Hepatocyte (in vitro differentiated cells): ENCODE measurements around the gene SART1.

ENCODE experiments used
- EZH2 ChIP-seq: fragments of 200-600 bp; sonication (generic); IDR thresholded peaks from 2 replicates; pipeline ENCODE4 v1.6.1; 2016; ENCODE audit warnings: antibody characterized with exemption, mild to moderate bottlenecking, borderline replicate concordance
- TF ChIP-seq, protein P1 (sequence below): fragments of 200-600 bp; sonication (generic); IDR thresholded peaks from 2 replicates; pipeline ENCODE4 v1.5.1; 2016; ENCODE audit warnings: antibody characterized with exemption, mild to moderate bottlenecking; ENCODE audit not compliant: poor library complexity

- TF ChIP-seq, protein P1, sequence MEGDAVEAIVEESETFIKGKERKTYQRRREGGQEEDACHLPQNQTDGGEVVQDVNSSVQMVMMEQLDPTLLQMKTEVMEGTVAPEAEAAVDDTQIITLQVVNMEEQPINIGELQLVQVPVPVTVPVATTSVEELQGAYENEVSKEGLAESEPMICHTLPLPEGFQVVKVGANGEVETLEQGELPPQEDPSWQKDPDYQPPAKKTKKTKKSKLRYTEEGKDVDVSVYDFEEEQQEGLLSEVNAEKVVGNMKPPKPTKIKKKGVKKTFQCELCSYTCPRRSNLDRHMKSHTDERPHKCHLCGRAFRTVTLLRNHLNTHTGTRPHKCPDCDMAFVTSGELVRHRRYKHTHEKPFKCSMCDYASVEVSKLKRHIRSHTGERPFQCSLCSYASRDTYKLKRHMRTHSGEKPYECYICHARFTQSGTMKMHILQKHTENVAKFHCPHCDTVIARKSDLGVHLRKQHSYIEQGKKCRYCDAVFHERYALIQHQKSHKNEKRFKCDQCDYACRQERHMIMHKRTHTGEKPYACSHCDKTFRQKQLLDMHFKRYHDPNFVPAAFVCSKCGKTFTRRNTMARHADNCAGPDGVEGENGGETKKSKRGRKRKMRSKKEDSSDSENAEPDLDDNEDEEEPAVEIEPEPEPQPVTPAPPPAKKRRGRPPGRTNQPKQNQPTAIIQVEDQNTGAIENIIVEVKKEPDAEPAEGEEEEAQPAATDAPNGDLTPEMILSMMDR: no peak
- no peak for TF ChIP-seq EZH2
Observed at GRCh38 chr11:65953471-65953870, 8.1 kb upstream of the SART1 start.
